Astrocyte (in vitro differentiated cells and primary cell): ENCODE data around the gene NCAM2. TPM values are rescaled to one million over a fixed set of nuclear protein-coding genes. Genes with fewer than 3 reads are reported as not detected.

Source experiments
- DNase-seq: peaks from one replicate; pipeline ENCODE4 v3.0.0-alpha.2; 2010; ENCODE audit warnings: low read depth
- FAIRE-seq: peaks from 2 replicates; lab custom pipeline; 2011; peaks lifted over from hg19 to GRCh38; lab: Jason Lieb, UNC
- H2AFZ ChIP-seq: 2 replicates; pipeline ENCODE4 v1.6.0; 2012; ENCODE audit warnings: low read depth, low read length, inconsistent platforms
- H3K27ac ChIP-seq: 2 replicates; pipeline ENCODE4 v1.5.1; 2011; ENCODE audit warnings: low read depth, low read length, inconsistent platforms
- H3K27me3 ChIP-seq: 2 replicates; pipeline ENCODE4 v1.6.0; 2011; ENCODE audit warnings: low read length, inconsistent platforms; ENCODE audit not compliant: insufficient read depth
- H3K36me3 ChIP-seq: 2 replicates; pipeline ENCODE4 v1.5.1; 2011; ENCODE audit warnings: low read length, inconsistent platforms; ENCODE audit not compliant: insufficient read depth
- H3K4me1 ChIP-seq: 2 replicates; pipeline ENCODE4 v1.5.1; 2011; ENCODE audit warnings: low read length, inconsistent platforms; ENCODE audit not compliant: insufficient read depth
- H3K4me2 ChIP-seq: 2 replicates; pipeline ENCODE4 v1.6.0; 2012; ENCODE audit warnings: low read length, inconsistent platforms
- H3K4me3 ChIP-seq: 2 replicates; pipeline ENCODE4 v1.5.1; 2011; ENCODE audit warnings: low read depth, mild to moderate bottlenecking, low read length, inconsistent platforms; ENCODE audit not compliant: insufficient read depth
- H3K79me2 ChIP-seq: 2 replicates; pipeline ENCODE4 v1.6.0; 2012; ENCODE audit warnings: mild to moderate bottlenecking, low read length, inconsistent platforms; ENCODE audit not compliant: insufficient read depth
- H3K9ac ChIP-seq: 2 replicates; pipeline ENCODE4 v1.6.0; 2012; ENCODE audit warnings: mild to moderate bottlenecking, low read length, inconsistent platforms
- H3K9me3 ChIP-seq: 2 replicates; pipeline ENCODE4 v1.5.1; 2012; ENCODE audit warnings: low read depth, mild to moderate bottlenecking, low read length, inconsistent platforms; ENCODE audit not compliant: insufficient read depth
- H4K20me1 ChIP-seq: 2 replicates; pipeline ENCODE4 v1.6.0; 2012; ENCODE audit warnings: low read length, inconsistent platforms; ENCODE audit not compliant: insufficient read depth
- H3K27ac Mint-ChIP-seq: one replicate; pipeline ENCODE4 v1.8.0; 2021; ENCODE audit warnings: mild to moderate bottlenecking, mixed read lengths; ENCODE audit not compliant: unreplicated experiment
- H3K27me3 Mint-ChIP-seq: one replicate; pipeline ENCODE4 v1.8.0; 2021; ENCODE audit warnings: low read depth, mixed read lengths; ENCODE audit not compliant: unreplicated experiment
- H3K36me3 Mint-ChIP-seq: one replicate; pipeline ENCODE4 v1.8.0; 2021; ENCODE audit warnings: low read depth, mixed read lengths; ENCODE audit not compliant: unreplicated experiment
- H3K4me1 Mint-ChIP-seq: one replicate; pipeline ENCODE4 v1.8.0; 2021; ENCODE audit warnings: low read depth, mixed read lengths; ENCODE audit not compliant: unreplicated experiment
- H3K4me3 Mint-ChIP-seq: one replicate; pipeline ENCODE4 v1.8.0; 2021; ENCODE audit warnings: mild to moderate bottlenecking, moderate library complexity, mixed read lengths; ENCODE audit not compliant: unreplicated experiment
- H3K9me3 Mint-ChIP-seq: one replicate; pipeline ENCODE4 v1.8.0; 2021; ENCODE audit warnings: mild to moderate bottlenecking, mixed read lengths; ENCODE audit not compliant: unreplicated experiment
- CTCF ChIP-seq: IDR thresholded peaks from 2 replicates; pipeline ENCODE4 v1.5.1; 2011; ENCODE audit warnings: low read depth, mild to moderate bottlenecking, inconsistent platforms, low read length, moderate library complexity; ENCODE audit not compliant: insufficient read depth
- EZH2 ChIP-seq: IDR thresholded peaks from 2 replicates; pipeline ENCODE4 v1.6.1; 2012; ENCODE audit warnings: mild to moderate bottlenecking, low read length, inconsistent platforms; ENCODE audit not compliant: insufficient read depth
- total RNA-seq: library from RNA; stranded (reverse); gene quantifications from 2 replicates; pipeline ENCODE4 v1.2.1, GENCODE V29; 2021

The NCAM2 gene
- total RNA-seq, 1 donor from 2014 or later: 6.8 TPM

GRCh38 chr21:21165063-21165645 is 166.9 kb downstream of the NCAM2 start:
- Mint-ChIP-seq H3K4me1 (peaks cover 6% of the 10 kb centered on the region), H3K27me3 (no peaks in the 10 kb centered on the region), H3K9me3 (no peaks in the 10 kb centered on the region), H3K27ac (no peak overlapping the region), H3K36me3 (no peaks in the 10 kb centered on the region), H3K4me3 (no peak overlapping the region)
- FAIRE-seq (peak; percentile 93), DNase-seq (peak; percentile 98)
- H3K9me3 ChIP-seq: no peaks in the 10 kb centered on the region
- peaks cover 13% of the 10 kb centered on the region for H3K4me1 ChIP-seq
- H4K20me1 ChIP-seq: no peaks in the 10 kb centered on the region
- peak overlapping the region; percentile 14 for H2AFZ ChIP-seq
- H3K27ac ChIP-seq: peak overlapping the region; percentile 81
- TF ChIP-seq EZH2: no peak
- H3K4me2 ChIP-seq: peak overlapping the region; percentile 62
- H3K4me3 ChIP-seq: no peak overlapping the region
- peak overlapping the region; percentile 54 for H3K9ac ChIP-seq
- H3K79me2 ChIP-seq: no peaks in the 10 kb centered on the region
- H3K36me3 ChIP-seq: no peaks in the 10 kb centered on the region
- H3K27me3 ChIP-seq: no peaks in the 10 kb centered on the region

- TF ChIP-seq CTCF: no peak
- no peak for TF ChIP-seq EZH2
- no peak overlapping the region for H3K27ac Mint-ChIP-seq
- H3K4me3 ChIP-seq: no peak overlapping the region
- H3K4me2 ChIP-seq: no peak overlapping the region
- H3K4me3 Mint-ChIP-seq: no peak overlapping the region
- H3K27me3 Mint-ChIP-seq: no peaks in the 10 kb centered on the region
- no peak for FAIRE-seq
- H3K4me1 Mint-ChIP-seq: no peaks in the 10 kb centered on the region
- no peaks in the 10 kb centered on the region for H3K27me3 ChIP-seq
- DNase-seq: no peak
- H3K36me3 Mint-ChIP-seq: no peaks in the 10 kb centered on the region
- H2AFZ ChIP-seq: no peak overlapping the region
- H3K9me3 ChIP-seq: no peaks in the 10 kb centered on the region
- no peaks in the 10 kb centered on the region for H4K20me1 ChIP-seq
- no peaks in the 10 kb centered on the region for H3K79me2 ChIP-seq
- no peaks in the 10 kb centered on the region for H3K36me3 ChIP-seq
- H3K9ac ChIP-seq: no peak overlapping the region
- no peaks in the 10 kb centered on the region for H3K9me3 Mint-ChIP-seq
- H3K27ac ChIP-seq: no peak overlapping the region
- H3K4me1 ChIP-seq: no peaks in the 10 kb centered on the region
These were observed 176.5 kb downstream of the NCAM2 start for GRCh38 chr21:21174676-21175075.

GRCh38 chr21:21175798-21176334 is 177.7 kb downstream of the NCAM2 start:
- Histone ChIP-seq H3K9ac (no peak overlapping the region), H3K4me3 (peak overlapping the region; percentile 18), H4K20me1 (no peaks in the 10 kb centered on the region), H3K27ac (no peak overlapping the region), H3K4me1 (no peaks in the 10 kb centered on the region), H2AFZ (peak overlapping the region; percentile 34), H3K27me3 (no peaks in the 10 kb centered on the region), H3K4me2 (peak overlapping the region; percentile 60), H3K79me2 (no peaks in the 10 kb centered on the region), H3K9me3 (no peaks in the 10 kb centered on the region), H3K36me3 (no peaks in the 10 kb centered on the region)
- Mint-ChIP-seq H3K9me3 (no peaks in the 10 kb centered on the region), H3K27me3 (no peaks in the 10 kb centered on the region), H3K4me3 (no peak overlapping the region), H3K4me1 (no peaks in the 10 kb centered on the region), H3K36me3 (no peaks in the 10 kb centered on the region), H3K27ac (no peak overlapping the region)
- no peak for FAIRE-seq
- DNase-seq: no peak
- TF ChIP-seq CTCF (no peak), EZH2 (no peak)
